Measurements from ENCODE around the gene CTPS1. TPM values are rescaled to one million over a fixed set of nuclear protein-coding genes. Genes with fewer than 3 reads are reported as not detected.

CTPS1 gene
- total RNA-seq, 1 experiment from 2014 or later, result 66.4 TPM

GRCh38 chr1:40956407-40956806, 23.1 kb upstream of the CTPS1 start:
- ChIA-PET POLR2A (no interaction called here), CTCF (interaction anchor here (10.2 kb wide), 1 partner anchor 106 kb away, joined by 202 read pairs; no protein-coding TSS in a partner anchor), RAD21 (ENCODE audit: low non-redundant PET in 1 of 2, low total read pairs in 2 of 2, uncharacterized antibody in 2 of 2, unreplicated experiment in 2 of 2) (no interaction called here)
- no peaks in the 10 kb centered on the region for H3K27me3 ChIP-seq (ENCODE audit: insufficient read depth, low read length)
- H4K20me1 ChIP-seq (ENCODE audit: insufficient read depth), result no peaks in the 10 kb centered on the region
- H3K4me2 ChIP-seq (ENCODE audit: low read length), result no peak overlapping the region
- intact Hi-C loops (cut with micrococcal nuclease), result no loop called here
- peaks cover 0 to 18% of the 10 kb centered on the region in 2 experiments; a peak in 1 of 4 replicates for H3K4me1 ChIP-seq (ENCODE audit: control insufficient read depth in 1 of 2, insufficient read depth in 2 of 2, low read length in 2 of 2)
- no peak overlapping the region for H3K4me3 ChIP-seq (replicated peaks in 1 of 2; ENCODE audit: low read depth in 1 of 2, low read length in 2 of 2)
- H2AFZ ChIP-seq (ENCODE audit: low read depth, low read length, poor library complexity, severe bottlenecking), result no peak overlapping the region
- H3K9ac ChIP-seq (ENCODE audit: low read length), result no peak overlapping the region
- no peaks in the 10 kb centered on the region for H3K9me3 ChIP-seq (ENCODE audit: control insufficient read depth in 1 of 2, insufficient read depth in 1 of 2, low read depth in 1 of 2, low read length in 2 of 2)
- no TSS peak for BruUV-seq (replicated peaks)
- TF ChIP-seq SRF (IDR thresholded peaks at IDR 0.05; ENCODE audit: low read depth), result no peak
- TF ChIP-seq CEBPB (IDR thresholded peaks at IDR 0.05; ENCODE audit: low read depth), result no peak
- TF ChIP-seq EGR1 (IDR thresholded peaks at IDR 0.05; ENCODE audit: low read depth), result no peak
- TF ChIP-seq CBX3 (IDR thresholded peaks at IDR 0.05; ENCODE audit: low read depth), result no peak
- H3K27ac ChIP-seq (ENCODE audit: low read depth, low read length), result no peak overlapping the region
- H3K36me3 ChIP-seq (ENCODE audit: control insufficient read depth in 1 of 2, insufficient read depth in 2 of 2, low read length in 2 of 2), result no peaks in the 10 kb centered on the region
- ATAC-seq (no peak), DNase-seq (ENCODE audit: low read depth, low spot score) (no peak)
- no peaks in the 10 kb centered on the region for H3K9me2 ChIP-seq (ENCODE audit: insufficient read depth)
- H3K79me2 ChIP-seq (ENCODE audit: insufficient read depth, low read length), result no peaks in the 10 kb centered on the region

DNA sequence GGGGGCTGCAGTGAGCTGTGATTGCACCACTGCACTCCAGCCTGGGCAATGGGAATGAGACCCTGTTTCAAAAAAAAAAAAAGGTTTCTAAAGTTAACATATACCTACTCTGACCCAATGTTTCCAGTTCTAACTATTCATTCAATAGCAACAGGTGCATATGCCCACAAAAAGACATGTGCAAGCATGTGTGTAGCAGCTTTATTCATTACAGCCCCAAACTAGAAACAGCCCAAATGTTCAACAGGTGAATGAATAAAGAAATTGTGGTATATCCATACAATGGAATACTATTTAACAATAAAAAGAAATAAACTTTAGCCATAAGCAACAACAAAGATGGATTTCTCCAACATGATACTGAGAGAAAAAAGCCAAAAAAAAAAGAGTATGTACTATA, 21.3 kb upstream of the CTPS1 start:
- Histone ChIP-seq H4K20me1 (ENCODE audit: insufficient read depth) (no peaks in the 10 kb centered on the region), H3K4me3 (replicated peaks in 1 of 2; ENCODE audit: low read depth in 1 of 2, low read length in 2 of 2) (no peak overlapping the region), H3K4me1 (ENCODE audit: control insufficient read depth in 1 of 2, insufficient read depth in 2 of 2, low read length in 2 of 2) (peaks cover 0 to 8% of the 10 kb centered on the region in 2 experiments; a peak in 1 of 4 replicates), H2AFZ (ENCODE audit: low read depth, low read length, poor library complexity, severe bottlenecking) (no peak overlapping the region), H3K36me3 (ENCODE audit: control insufficient read depth in 1 of 2, insufficient read depth in 2 of 2, low read length in 2 of 2) (no peaks in the 10 kb centered on the region), H3K4me2 (ENCODE audit: low read length) (no peak overlapping the region), H3K9ac (ENCODE audit: low read length) (no peak overlapping the region), H3K79me2 (ENCODE audit: insufficient read depth, low read length) (no peaks in the 10 kb centered on the region), H3K27ac (ENCODE audit: low read depth, low read length) (no peak overlapping the region), H3K27me3 (ENCODE audit: insufficient read depth, low read length) (no peaks in the 10 kb centered on the region), H3K9me3 (ENCODE audit: control insufficient read depth in 1 of 2, insufficient read depth in 1 of 2, low read depth in 1 of 2, low read length in 2 of 2) (no peaks in the 10 kb centered on the region), H3K9me2 (ENCODE audit: insufficient read depth) (no peaks in the 10 kb centered on the region)
- BruUV-seq (replicated peaks), result no TSS peak
- ChIA-PET POLR2A (no interaction called here), RAD21 (ENCODE audit: low non-redundant PET in 1 of 2, low total read pairs in 2 of 2, uncharacterized antibody in 2 of 2, unreplicated experiment in 2 of 2) (no interaction called here), CTCF (interaction anchor here (0.7 to 1.7 kb wide), 2 partner anchors 9 to 388 kb away, joined by 3 to 4 read pairs; no protein-coding TSS in a partner anchor)
- intact Hi-C loops (cut with micrococcal nuclease), result no loop called here
- no peak for ATAC-seq
- no peak for DNase-seq (ENCODE audit: low read depth, low spot score)
- TF ChIP-seq CBX3 (IDR thresholded peaks at IDR 0.05; ENCODE audit: low read depth) (no peak), SP1 (IDR thresholded peaks at IDR 0.05; ENCODE audit: low read depth) (no peak), JUND (IDR thresholded peaks at IDR 0.05) (no peak), CEBPB (IDR thresholded peaks at IDR 0.05; ENCODE audit: low read depth) (no peak), SRF (IDR thresholded peaks at IDR 0.05; ENCODE audit: low read depth) (no peak), EZH2phosphoT487 (IDR thresholded peaks at IDR 0.05; ENCODE audit: borderline replicate concordance) (no peak), EZH2 (IDR thresholded peaks at IDR 0.05) (no peak), RAD21 (IDR thresholded peaks at IDR 0.05; ENCODE audit: low read depth) (no peak), ZNF274 (IDR thresholded peaks at IDR 0.05; ENCODE audit: low read depth, low read length) (no peak)
- TF ChIP-seq, protein P1, sequence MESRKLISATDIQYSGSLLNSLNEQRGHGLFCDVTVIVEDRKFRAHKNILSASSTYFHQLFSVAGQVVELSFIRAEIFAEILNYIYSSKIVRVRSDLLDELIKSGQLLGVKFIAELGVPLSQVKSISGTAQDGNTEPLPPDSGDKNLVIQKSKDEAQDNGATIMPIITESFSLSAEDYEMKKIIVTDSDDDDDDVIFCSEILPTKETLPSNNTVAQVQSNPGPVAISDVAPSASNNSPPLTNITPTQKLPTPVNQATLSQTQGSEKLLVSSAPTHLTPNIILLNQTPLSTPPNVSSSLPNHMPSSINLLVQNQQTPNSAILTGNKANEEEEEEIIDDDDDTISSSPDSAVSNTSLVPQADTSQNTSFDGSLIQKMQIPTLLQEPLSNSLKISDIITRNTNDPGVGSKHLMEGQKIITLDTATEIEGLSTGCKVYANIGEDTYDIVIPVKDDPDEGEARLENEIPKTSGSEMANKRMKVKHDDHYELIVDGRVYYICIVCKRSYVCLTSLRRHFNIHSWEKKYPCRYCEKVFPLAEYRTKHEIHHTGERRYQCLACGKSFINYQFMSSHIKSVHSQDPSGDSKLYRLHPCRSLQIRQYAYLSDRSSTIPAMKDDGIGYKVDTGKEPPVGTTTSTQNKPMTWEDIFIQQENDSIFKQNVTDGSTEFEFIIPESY (IDR thresholded peaks at IDR 0.05; ENCODE audit: extremely low read depth, insufficient replicate concordance, low read length), result no peak
- TF ChIP-seq, protein P2, sequence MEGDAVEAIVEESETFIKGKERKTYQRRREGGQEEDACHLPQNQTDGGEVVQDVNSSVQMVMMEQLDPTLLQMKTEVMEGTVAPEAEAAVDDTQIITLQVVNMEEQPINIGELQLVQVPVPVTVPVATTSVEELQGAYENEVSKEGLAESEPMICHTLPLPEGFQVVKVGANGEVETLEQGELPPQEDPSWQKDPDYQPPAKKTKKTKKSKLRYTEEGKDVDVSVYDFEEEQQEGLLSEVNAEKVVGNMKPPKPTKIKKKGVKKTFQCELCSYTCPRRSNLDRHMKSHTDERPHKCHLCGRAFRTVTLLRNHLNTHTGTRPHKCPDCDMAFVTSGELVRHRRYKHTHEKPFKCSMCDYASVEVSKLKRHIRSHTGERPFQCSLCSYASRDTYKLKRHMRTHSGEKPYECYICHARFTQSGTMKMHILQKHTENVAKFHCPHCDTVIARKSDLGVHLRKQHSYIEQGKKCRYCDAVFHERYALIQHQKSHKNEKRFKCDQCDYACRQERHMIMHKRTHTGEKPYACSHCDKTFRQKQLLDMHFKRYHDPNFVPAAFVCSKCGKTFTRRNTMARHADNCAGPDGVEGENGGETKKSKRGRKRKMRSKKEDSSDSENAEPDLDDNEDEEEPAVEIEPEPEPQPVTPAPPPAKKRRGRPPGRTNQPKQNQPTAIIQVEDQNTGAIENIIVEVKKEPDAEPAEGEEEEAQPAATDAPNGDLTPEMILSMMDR (IDR thresholded peaks at IDR 0.05 in 2 of 3, conservative IDR thresholded peaks at IDR 0.05 in 1 of 3; ENCODE audit: borderline replicate concordance in 1 of 3, insufficient read depth in 1 of 3, low read depth in 2 of 3, low read length in 2 of 3), result no peak
- TF ChIP-seq, protein P3, sequence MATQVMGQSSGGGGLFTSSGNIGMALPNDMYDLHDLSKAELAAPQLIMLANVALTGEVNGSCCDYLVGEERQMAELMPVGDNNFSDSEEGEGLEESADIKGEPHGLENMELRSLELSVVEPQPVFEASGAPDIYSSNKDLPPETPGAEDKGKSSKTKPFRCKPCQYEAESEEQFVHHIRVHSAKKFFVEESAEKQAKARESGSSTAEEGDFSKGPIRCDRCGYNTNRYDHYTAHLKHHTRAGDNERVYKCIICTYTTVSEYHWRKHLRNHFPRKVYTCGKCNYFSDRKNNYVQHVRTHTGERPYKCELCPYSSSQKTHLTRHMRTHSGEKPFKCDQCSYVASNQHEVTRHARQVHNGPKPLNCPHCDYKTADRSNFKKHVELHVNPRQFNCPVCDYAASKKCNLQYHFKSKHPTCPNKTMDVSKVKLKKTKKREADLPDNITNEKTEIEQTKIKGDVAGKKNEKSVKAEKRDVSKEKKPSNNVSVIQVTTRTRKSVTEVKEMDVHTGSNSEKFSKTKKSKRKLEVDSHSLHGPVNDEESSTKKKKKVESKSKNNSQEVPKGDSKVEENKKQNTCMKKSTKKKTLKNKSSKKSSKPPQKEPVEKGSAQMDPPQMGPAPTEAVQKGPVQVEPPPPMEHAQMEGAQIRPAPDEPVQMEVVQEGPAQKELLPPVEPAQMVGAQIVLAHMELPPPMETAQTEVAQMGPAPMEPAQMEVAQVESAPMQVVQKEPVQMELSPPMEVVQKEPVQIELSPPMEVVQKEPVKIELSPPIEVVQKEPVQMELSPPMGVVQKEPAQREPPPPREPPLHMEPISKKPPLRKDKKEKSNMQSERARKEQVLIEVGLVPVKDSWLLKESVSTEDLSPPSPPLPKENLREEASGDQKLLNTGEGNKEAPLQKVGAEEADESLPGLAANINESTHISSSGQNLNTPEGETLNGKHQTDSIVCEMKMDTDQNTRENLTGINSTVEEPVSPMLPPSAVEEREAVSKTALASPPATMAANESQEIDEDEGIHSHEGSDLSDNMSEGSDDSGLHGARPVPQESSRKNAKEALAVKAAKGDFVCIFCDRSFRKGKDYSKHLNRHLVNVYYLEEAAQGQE (IDR thresholded peaks at IDR 0.05; ENCODE audit: low read depth), result no peak
